Thoracic aorta (tissue), 2 donors: ENCODE measurements around the gene VRK2. TPM values are rescaled to one million over a fixed set of nuclear protein-coding genes. Genes with fewer than 3 reads are reported as not detected.

Experiments
- ATAC-seq: fragments of 150-250 bp; one replicate; pipeline ENCODE4 v1.8.0; 2017; ENCODE audit warnings: low read depth; ENCODE audit not compliant: insufficient number of reproducible peaks, low FRiP score
- DNase-seq: peaks from one replicate; pipeline ENCODE4 v3.0.0-alpha.2; 2020; ENCODE audit warnings: low spot score
- H3K27ac ChIP-seq, 2 donors: fragments of 200-600 bp; sonication (generic); 1 replicate in 1 of 2; 2 replicates in 1 of 2; pipeline ENCODE4 v1.5.1; 2016; ENCODE audit warnings: mild to moderate bottlenecking in 2 of 2, moderate library complexity in 2 of 2
- H3K27me3 ChIP-seq: fragments of 200-600 bp; sonication (generic); replicated peaks from 2 replicates; pipeline ENCODE4 v1.6.0; 2016; ENCODE audit warnings: mild to moderate bottlenecking; ENCODE audit not compliant: insufficient read depth
- H3K36me3 ChIP-seq: fragments of 200-600 bp; sonication (generic); one replicate; pipeline ENCODE4 v1.5.1; 2016
- H3K4me1 ChIP-seq, 2 donors: fragments of 200-600 bp; sonication (generic); 1 replicate in 1 of 2; 2 replicates in 1 of 2; pipeline versions ENCODE4 v1.5.1 to v1.6.0; 2016; ENCODE audit warnings: low read depth in 2 of 2, mild to moderate bottlenecking in 1 of 2; ENCODE audit not compliant: control insufficient read depth in 1 of 2
- H3K4me3 ChIP-seq: fragments of 200-600 bp; sonication (generic); 2 replicates; pipeline ENCODE4 v1.5.1; 2016; ENCODE audit warnings: mild to moderate bottlenecking
- H3K9me3 ChIP-seq: fragments of 200-600 bp; sonication (generic); 2 replicates; pipeline ENCODE4 v1.5.1; 2016
- total RNA-seq, 2 donors: library from RNA; depleted of rRNA; stranded (reverse); fragments of >200 nt; gene quantifications; one replicate each; pipeline versions ENCODE4 v1.1.0 to v1.2.3, GENCODE V29; 2016
- TF ChIP-seq, protein P1 (sequence below): fragments of 200-600 bp; sonication (generic); IDR thresholded peaks from one replicate; pipeline ENCODE4 v1.5.1; 2019; ENCODE audit warnings: antibody characterized with exemption

Gene VRK2
- total RNA-seq, 2 donors from 2014 or later = 13.3 to 23.3 TPM

DNA sequence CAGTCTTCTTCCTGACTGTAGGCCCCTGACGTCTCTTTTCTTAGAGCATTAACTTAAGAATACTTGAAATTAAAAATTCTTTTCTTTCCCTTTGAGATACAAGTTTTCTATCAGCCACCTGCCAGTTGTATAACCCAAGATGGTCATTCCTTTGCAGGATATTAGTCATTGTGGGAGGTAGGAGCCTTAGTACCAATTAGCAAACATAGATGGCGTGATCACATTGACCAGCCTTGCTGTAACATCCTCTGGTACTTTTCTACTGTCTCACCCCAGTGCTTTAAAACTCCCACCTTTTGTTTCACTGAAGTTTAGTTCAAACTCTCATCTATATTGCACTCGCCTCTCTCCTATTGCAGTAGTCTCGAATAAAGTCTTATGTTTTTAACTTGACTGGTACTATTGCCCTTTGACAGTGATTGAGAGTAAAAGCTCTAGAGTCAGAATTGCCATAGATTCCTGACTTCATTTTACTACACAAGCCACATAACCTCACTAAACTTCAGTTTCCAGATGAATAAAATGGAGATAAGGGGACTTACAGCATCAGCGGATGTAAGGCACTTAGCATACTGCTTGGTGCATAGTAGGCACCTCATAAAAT is 74.1 kb downstream of the VRK2 start:
- Histone ChIP-seq H3K4me3 (no peak overlapping the region), H3K9me3 (no peaks in the 10 kb centered on the region), H3K36me3 (peaks cover 3% of the 10 kb centered on the region), H3K4me1 (no peaks in the 10 kb centered on the region), H3K27ac (no peak overlapping the region), H3K27me3 (no peaks in the 10 kb centered on the region)
- no peak for DNase-seq
- ATAC-seq = no peak
- TF ChIP-seq, protein P1, sequence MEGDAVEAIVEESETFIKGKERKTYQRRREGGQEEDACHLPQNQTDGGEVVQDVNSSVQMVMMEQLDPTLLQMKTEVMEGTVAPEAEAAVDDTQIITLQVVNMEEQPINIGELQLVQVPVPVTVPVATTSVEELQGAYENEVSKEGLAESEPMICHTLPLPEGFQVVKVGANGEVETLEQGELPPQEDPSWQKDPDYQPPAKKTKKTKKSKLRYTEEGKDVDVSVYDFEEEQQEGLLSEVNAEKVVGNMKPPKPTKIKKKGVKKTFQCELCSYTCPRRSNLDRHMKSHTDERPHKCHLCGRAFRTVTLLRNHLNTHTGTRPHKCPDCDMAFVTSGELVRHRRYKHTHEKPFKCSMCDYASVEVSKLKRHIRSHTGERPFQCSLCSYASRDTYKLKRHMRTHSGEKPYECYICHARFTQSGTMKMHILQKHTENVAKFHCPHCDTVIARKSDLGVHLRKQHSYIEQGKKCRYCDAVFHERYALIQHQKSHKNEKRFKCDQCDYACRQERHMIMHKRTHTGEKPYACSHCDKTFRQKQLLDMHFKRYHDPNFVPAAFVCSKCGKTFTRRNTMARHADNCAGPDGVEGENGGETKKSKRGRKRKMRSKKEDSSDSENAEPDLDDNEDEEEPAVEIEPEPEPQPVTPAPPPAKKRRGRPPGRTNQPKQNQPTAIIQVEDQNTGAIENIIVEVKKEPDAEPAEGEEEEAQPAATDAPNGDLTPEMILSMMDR = no peak

DNA sequence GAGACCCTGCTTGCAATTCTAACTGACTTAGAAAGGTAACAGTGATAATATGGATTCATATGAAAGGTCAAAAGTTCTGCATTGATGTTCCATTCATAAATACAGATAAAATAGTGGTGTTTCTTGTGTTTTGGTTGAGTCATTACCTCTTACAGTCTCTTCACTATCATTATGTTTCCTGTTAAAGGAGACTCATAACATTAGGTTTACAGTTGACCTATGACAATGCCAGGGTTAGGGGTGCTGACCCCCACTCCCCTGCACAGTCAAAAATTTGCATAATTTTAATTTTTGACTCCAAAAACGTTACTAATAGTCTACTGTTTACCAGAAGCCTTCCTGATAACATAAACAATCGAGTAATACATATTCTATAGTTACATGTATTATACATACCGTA is 75.4 kb downstream of the VRK2 start:
- no peak overlapping the region for H3K27ac ChIP-seq
- TF ChIP-seq, protein P1 = no peak
- ATAC-seq = no peak
- H3K4me1 ChIP-seq = no peaks in the 10 kb centered on the region
- H3K36me3 ChIP-seq = peaks cover 3% of the 10 kb centered on the region
- no peaks in the 10 kb centered on the region for H3K9me3 ChIP-seq
- DNase-seq = no peak
- H3K27me3 ChIP-seq = no peaks in the 10 kb centered on the region
- no peak overlapping the region for H3K4me3 ChIP-seq

GRCh38 chr2:58122540-58122939 is 75.9 kb downstream of the VRK2 start:
- Histone ChIP-seq H3K27ac (no peak overlapping the region), H3K9me3 (no peaks in the 10 kb centered on the region), H3K4me3 (no peak overlapping the region), H3K27me3 (no peaks in the 10 kb centered on the region), H3K4me1 (no peaks in the 10 kb centered on the region), H3K36me3 (peaks cover 3% of the 10 kb centered on the region)
- TF ChIP-seq, protein P1 = no peak
- no peak for ATAC-seq
- no peak for DNase-seq

DNA sequence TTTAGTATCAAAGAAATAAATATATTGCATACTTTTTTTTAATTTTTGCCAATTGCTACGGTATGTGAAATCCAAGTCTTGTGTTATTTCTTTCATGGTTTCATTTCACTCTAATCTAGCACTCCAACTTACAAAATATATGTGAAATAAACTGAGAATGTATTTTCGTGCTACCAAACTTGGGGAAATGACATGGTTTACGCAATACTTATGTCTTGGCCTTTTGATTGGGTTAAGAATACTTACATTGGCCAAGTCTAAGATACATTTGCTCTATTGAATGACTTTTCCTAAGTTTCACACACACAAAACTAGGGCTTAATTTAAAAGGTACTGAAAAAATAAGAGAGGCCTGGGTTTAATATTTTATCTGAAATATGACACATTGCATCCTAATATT is 80.5 kb downstream of the VRK2 start:
- Histone ChIP-seq H3K36me3 (peaks cover 3% of the 10 kb centered on the region), H3K27ac (no peak overlapping the region), H3K4me3 (no peak overlapping the region), H3K27me3 (no peaks in the 10 kb centered on the region), H3K9me3 (no peaks in the 10 kb centered on the region), H3K4me1 (peaks cover 7 to 12% of the 10 kb centered on the region in 2 donors)
- TF ChIP-seq, protein P1 = no peak
- no peak for ATAC-seq
- DNase-seq = no peak

DNA sequence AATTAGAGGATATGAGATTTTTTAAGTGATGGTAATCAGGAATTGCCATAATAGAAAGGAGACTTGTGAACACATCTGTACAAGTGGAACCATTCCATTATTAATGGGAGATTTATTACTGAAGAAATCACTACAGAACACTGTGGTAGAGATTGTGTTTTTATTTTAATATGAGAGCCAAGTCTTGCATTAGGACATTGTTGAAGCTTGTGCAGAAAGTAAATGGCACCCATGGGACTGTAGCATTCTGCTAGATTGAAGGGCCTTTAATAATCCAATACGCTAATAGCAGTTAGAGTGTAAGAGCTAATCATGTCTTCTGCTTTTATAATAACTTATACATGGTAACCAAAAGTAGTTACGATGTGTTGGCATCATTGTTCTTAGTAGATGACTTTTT is 83.6 kb downstream of the VRK2 start:
- ATAC-seq = no peak
- TF ChIP-seq, protein P1 = no peak
- Histone ChIP-seq H3K4me3 (no peak overlapping the region), H3K36me3 (no peaks in the 10 kb centered on the region), H3K4me1 (peaks cover 7 to 13% of the 10 kb centered on the region in 2 donors), H3K9me3 (no peaks in the 10 kb centered on the region), H3K27ac (no peak overlapping the region), H3K27me3 (no peaks in the 10 kb centered on the region)
- no peak for DNase-seq
